HG02759 (cell line): ENCODE results near the gene FAM107B.
A peak's percentile ranks its signal among the peaks of the same experiment; 100 is the strongest.

ENCODE experiments used
- ATAC-seq: cut with Tn5 transposase; IDR thresholded peaks from one replicate; pipeline ENCODE4 v1.9.1; 2021; ENCODE audit warnings: mild to moderate bottlenecking, moderate library complexity; ENCODE audit not compliant: unreplicated experiment

Gene FAM107B

GRCh38 chr10:14779001-14779651 is 4.4 kb upstream of the FAM107B start:
- ATAC-seq, result no peak

GRCh38 chr10:14776546-14776945 is 1.8 kb upstream of the FAM107B start:
- no peak for ATAC-seq

- no peak for ATAC-seq
These were observed 959 bp upstream of the FAM107B start for GRCh38 chr10:14775656-14776055.

- no peak for ATAC-seq
These were observed 500 bp downstream of the FAM107B start for GRCh38 chr10:14774214-14774580.

GRCh38 chr10:14773551-14774213 is 1.0 kb downstream of the FAM107B start:
- ATAC-seq, result no peak

GRCh38 chr10:14772399-14772798 is 2.3 kb downstream of the FAM107B start:
- ATAC-seq, result no peak

GRCh38 chr10:14770927-14771326 is 3.8 kb downstream of the FAM107B start:
- ATAC-seq, result no peak

- no peak for ATAC-seq
These were observed 13.3 kb downstream of the FAM107B start for GRCh38 chr10:14761372-14761771.

- ATAC-seq, result no peak
These were observed 15.6 kb downstream of the FAM107B start for GRCh38 chr10:14758994-14759664.

GRCh38 chr10:14758451-14758850 is 16.2 kb downstream of the FAM107B start:
- ATAC-seq, result no peak

- ATAC-seq, result no peak
These were observed 16.7 kb downstream of the FAM107B start for GRCh38 chr10:14757986-14758385.

- ATAC-seq, result no peak
These were observed 17.3 kb downstream of the FAM107B start for GRCh38 chr10:14757394-14757793.

GRCh38 chr10:14753441-14753840 is 21.3 kb downstream of the FAM107B start:
- ATAC-seq, result no peak

GRCh38 chr10:14751921-14752320 is 22.8 kb downstream of the FAM107B start:
- no peak for ATAC-seq

GRCh38 chr10:14751014-14751896 is 23.4 kb downstream of the FAM107B start:
- peak; percentile 65 for ATAC-seq

GRCh38 chr10:14749070-14749809 is 25.5 kb downstream of the FAM107B start:
- ATAC-seq, result no peak

- ATAC-seq, result no peak
These were observed 26.3 kb downstream of the FAM107B start for GRCh38 chr10:14748441-14748840.

GRCh38 chr10:14742815-14743214 is 31.9 kb downstream of the FAM107B start:
- peak; percentile 78 for ATAC-seq

- ATAC-seq, result peak; percentile 10
These were observed 32.3 kb downstream of the FAM107B start for GRCh38 chr10:14742382-14742781.

- ATAC-seq, result no peak
These were observed 33.9 kb downstream of the FAM107B start for GRCh38 chr10:14740684-14741247.
